SJCRH30 (cell line): ENCODE results near the gene COL19A1. TPM values are rescaled to one million over a fixed set of nuclear protein-coding genes. Genes with fewer than 3 reads are reported as not detected.

Experiments
- DNase-seq, 2 experiments: peaks; one replicate each; pipeline ENCODE4 v3.0.0-alpha.2; 2015 to 2020
- H3K27ac ChIP-seq: fragments of 250-450 bp; sonication (Bioruptor Pico); 2 replicates; pipeline ENCODE4 v1.5.1; 2020; ENCODE audit warnings: mild to moderate bottlenecking, moderate library complexity
- H3K27me3 ChIP-seq: fragments of 250-450 bp; sonication (Bioruptor Pico); 2 replicates; pipeline ENCODE4 v1.5.1; 2020; ENCODE audit warnings: mild to moderate bottlenecking, moderate library complexity
- H3K36me3 ChIP-seq: fragments of 250-450 bp; sonication (Bioruptor Pico); 2 replicates; pipeline ENCODE4 v1.5.1; 2020; ENCODE audit warnings: mild to moderate bottlenecking, moderate library complexity
- H3K4me1 ChIP-seq: fragments of 250-450 bp; sonication (Bioruptor Pico); 2 replicates; pipeline ENCODE4 v1.5.1; 2020; ENCODE audit warnings: mild to moderate bottlenecking, moderate library complexity
- H3K4me3 ChIP-seq: fragments of 250-450 bp; sonication (Bioruptor Pico); 2 replicates; pipeline ENCODE4 v1.5.1; 2020; ENCODE audit warnings: mild to moderate bottlenecking, moderate library complexity
- H3K9me3 ChIP-seq: fragments of 250-450 bp; sonication (Bioruptor Pico); replicated peaks from 2 replicates; pipeline ENCODE4 v1.5.1; 2020; ENCODE audit warnings: mild to moderate bottlenecking, moderate library complexity
- total RNA-seq: library from RNA; depleted of rRNA; stranded (reverse); fragments of >200 nt; shearing (Covaris generic); gene quantifications from 2 replicates; pipeline ENCODE4 v1.2.3, GENCODE V29; 2014

COL19A1 gene
- total RNA-seq, 1 experiment from 2014 or later = 7.3 TPM

DNA sequence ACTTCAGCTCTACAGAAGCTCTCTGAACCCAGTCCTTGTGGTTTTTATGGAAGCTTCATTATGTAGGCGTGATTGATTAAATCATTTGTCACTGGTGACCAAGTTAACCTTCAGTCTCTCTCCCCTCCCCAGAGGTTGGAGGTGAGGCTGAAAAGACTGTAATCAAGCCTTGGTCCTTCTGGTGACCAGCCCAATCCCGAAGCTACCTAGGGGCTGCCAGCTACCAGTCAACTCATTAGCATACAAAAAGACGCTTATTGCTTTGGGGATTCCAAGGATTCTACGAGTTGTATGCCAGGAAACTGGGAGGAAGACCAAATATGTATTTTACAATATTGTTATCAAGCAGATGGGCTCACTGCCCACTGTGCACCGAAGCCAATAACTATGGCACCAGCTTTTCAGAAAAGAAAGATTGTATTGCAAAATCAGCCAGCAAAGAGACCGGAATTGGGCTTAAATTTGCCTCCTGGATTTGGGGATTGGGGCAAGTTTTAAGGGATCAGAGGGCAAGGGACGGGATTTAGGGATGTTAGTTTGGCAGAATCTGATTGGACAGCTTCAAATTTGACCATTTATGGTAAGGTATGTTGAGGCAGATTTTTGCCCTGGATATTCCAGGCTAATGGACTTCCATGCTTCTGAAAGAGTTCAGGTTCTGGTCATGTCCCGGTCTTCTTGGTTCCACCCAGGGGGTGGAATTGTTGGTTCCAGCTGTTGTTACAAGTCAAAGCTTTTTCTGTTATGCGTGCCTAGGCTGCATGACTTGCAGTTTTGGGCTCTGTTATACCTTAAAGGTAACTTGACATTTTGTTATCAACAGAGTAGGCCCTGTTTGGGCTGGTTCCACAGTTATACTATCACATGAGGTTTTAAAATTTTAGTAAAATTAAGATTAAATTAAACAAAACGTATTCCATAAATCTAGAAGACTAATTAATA lies 269.1 kb downstream of the COL19A1 start:
- Histone ChIP-seq H3K36me3 (no peaks in the 10 kb centered on the region), H3K27ac (no peak overlapping the region), H3K9me3 (no peaks in the 10 kb centered on the region), H3K4me1 (peaks cover 41% of the 10 kb centered on the region), H3K27me3 (no peaks in the 10 kb centered on the region), H3K4me3 (no peak overlapping the region)
- DNase-seq = no peak

DNA sequence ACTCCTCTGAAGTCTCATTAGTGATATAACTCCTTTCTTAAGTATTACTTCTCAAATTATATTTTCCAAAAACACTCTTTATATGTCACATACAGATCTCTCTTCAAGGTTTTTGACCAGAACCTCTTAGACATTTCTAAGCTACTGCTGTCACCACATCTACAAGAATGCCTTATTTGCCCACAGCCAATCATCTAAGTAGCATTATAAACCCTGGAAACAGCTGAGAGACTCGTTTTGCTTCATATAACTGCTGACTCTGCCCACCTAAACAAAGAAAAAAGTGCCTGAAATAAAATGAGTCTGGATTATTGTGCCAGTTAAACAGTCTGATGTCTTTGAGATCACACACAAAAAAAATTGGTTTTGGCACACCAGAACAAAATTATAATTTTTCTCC lies 270.6 kb downstream of the COL19A1 start:
- H3K9me3 ChIP-seq = no peaks in the 10 kb centered on the region
- peak in 1 of 2 experiments; percentile 60 for DNase-seq
- no peak overlapping the region for H3K27ac ChIP-seq
- H3K4me1 ChIP-seq = peaks cover 29% of the 10 kb centered on the region
- H3K4me3 ChIP-seq = no peak overlapping the region
- no peaks in the 10 kb centered on the region; the same call in 1 of the 2 replicates for H3K36me3 ChIP-seq
- no peaks in the 10 kb centered on the region for H3K27me3 ChIP-seq

DNA sequence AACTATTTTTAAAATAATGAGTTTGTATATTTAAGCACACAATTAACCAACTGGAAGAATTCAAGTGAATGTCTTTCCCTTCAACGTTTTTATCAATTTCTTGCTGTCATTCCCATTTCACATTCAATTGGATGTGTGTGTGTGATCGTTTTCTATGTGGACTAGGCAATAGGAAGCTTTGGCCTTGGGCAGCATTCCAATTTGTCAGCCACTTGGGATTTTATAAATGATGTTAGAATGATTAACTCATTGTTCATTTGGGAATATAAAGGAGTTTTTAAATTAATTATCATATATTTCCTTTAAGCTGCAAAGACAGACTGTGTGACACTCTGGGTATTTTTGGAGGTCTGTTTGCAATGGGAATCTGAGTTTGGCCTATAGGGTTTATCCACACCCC lies 274.1 kb downstream of the COL19A1 start:
- no peaks in the 10 kb centered on the region for H3K27me3 ChIP-seq
- peaks cover 13% of the 10 kb centered on the region for H3K4me1 ChIP-seq
- no peak overlapping the region for H3K4me3 ChIP-seq
- no peak for DNase-seq
- H3K27ac ChIP-seq = no peak overlapping the region
- no peaks in the 10 kb centered on the region; the same call in none of the 2 replicates for H3K36me3 ChIP-seq
- no peaks in the 10 kb centered on the region for H3K9me3 ChIP-seq

DNA sequence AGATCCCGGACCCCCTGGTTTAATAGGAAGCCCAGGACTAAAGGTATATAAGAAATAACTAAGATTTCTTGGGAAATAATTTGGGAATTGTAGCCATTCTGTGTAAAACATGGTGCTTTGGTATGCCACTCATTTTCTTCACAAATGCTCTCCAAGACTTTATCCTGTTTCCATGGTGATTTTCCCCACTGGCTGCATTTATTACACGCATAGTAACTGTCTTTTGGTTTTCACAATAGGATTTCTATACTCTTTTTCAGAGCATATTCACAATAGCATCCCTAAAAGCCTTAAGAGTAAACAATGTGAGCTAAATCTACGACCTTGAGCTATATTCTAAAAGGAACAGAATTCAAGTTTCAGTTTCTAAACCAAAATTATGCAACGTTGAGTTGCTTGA lies 275.7 kb downstream of the COL19A1 start:
- H3K27ac ChIP-seq = no peak overlapping the region
- no peak for DNase-seq
- no peaks in the 10 kb centered on the region; the same call in none of the 2 replicates for H3K36me3 ChIP-seq
- H3K4me3 ChIP-seq = no peak overlapping the region
- H3K27me3 ChIP-seq = no peaks in the 10 kb centered on the region
- peaks cover 11% of the 10 kb centered on the region for H3K4me1 ChIP-seq
- no peaks in the 10 kb centered on the region for H3K9me3 ChIP-seq

DNA sequence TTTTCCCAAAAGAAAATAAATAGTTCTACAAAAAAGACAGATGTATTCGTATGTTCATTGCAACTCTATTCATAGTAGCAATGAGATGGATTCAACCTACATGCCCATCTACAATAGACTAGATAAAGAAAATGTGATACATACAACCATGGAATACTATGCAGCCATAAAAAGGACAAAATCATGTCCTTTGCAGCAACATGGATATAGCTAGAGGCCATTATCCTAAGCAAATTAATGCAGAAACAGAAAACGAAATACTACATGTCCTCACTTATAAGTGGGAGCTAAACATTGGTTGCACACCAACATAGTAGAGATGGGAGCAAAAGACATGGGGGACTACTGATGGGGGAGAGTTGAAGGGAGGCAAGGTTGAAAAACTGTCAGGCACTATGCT lies 278.8 kb downstream of the COL19A1 start:
- no peaks in the 10 kb centered on the region for H3K9me3 ChIP-seq
- H3K36me3 ChIP-seq = no peaks in the 10 kb centered on the region; the same call in none of the 2 replicates
- H3K27me3 ChIP-seq = no peaks in the 10 kb centered on the region
- DNase-seq = no peak
- H3K4me1 ChIP-seq = peaks cover 19% of the 10 kb centered on the region
- H3K27ac ChIP-seq = no peak overlapping the region
- H3K4me3 ChIP-seq = no peak overlapping the region

DNA sequence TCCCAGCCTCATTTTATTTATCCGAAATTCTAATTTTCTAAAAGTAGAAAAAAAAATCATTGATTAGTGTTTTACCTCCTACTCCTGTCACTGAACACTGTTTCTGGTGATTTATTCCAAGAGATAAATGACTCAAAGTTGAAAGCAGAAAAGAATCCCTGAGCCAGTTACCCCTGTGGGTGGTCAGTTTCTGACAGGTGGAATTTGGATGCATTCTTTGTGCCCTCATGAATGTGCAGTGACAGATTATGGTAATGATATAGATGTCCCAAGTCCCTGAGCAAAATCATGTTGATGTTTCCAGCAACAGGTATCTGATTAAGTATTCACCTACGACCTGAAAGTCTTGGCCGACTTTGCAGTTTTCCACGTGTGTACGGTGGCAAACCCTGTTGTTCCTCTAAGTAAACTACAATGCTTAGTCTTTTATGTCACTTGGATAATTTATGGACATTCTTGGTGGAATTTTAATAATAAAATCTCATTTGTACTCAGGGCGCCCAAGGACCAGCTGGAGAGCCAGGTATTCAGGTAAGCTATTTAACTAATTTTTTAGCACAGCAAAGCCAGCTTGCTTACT lies 282.9 kb downstream of the COL19A1 start:
- Histone ChIP-seq H3K27ac (peak overlapping the region; percentile 91; the same call in 1 of the 2 replicates), H3K9me3 (no peaks in the 10 kb centered on the region), H3K4me3 (no peak overlapping the region), H3K36me3 (no peaks in the 10 kb centered on the region; the same call in 1 of the 2 replicates), H3K27me3 (no peaks in the 10 kb centered on the region), H3K4me1 (peaks cover 53% of the 10 kb centered on the region)
- DNase-seq = peak in 1 of 2 experiments; percentile 28

DNA sequence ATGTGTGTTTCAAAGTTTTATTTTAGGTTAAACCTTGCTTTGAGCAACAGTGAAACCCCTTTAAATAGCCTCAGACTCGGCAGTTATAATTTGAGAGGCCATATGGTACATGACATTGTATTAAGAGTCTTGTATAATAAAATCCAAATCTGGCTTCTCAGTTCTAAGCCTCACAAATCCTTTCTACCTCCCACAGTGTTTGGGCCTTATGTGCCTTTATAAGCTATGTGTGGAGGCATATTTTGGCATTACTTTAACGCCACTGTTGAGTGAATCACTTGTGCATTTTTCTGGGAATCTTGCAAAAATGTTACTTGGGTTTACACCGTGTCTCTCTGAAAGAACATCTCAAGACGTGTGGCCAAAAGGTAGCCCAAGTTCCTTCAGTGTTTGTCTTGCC lies 284.2 kb downstream of the COL19A1 start:
- DNase-seq = peak; percentile 30 to 75
- Histone ChIP-seq H3K4me1 (peaks cover 53% of the 10 kb centered on the region), H3K9me3 (no peaks in the 10 kb centered on the region), H3K4me3 (no peak overlapping the region), H3K27me3 (no peaks in the 10 kb centered on the region), H3K27ac (peak overlapping the region; percentile 91), H3K36me3 (no peaks in the 10 kb centered on the region)

DNA sequence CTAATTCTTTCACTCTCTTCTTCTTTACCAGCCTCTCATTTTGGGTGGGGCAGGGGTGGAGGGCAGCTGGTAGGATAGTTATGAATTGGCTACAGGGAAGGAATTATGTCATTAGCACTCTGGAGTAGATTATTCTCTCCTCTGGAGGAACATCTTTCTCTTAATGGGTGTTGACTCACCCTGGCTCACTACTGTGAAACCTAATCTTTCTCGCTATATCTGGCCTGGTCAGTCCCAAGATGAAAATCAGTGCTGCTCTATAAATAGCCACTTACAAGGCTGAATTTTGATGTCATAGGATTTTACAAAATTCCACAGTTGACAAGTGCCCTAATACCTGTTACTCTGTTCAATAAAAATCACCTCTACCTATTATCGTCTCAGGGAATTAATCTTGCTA lies 285.3 kb downstream of the COL19A1 start:
- Histone ChIP-seq H3K4me3 (no peak overlapping the region), H3K27ac (peak overlapping the region; percentile 91), H3K36me3 (no peaks in the 10 kb centered on the region), H3K27me3 (no peaks in the 10 kb centered on the region), H3K9me3 (no peaks in the 10 kb centered on the region), H3K4me1 (peaks cover 51% of the 10 kb centered on the region)
- DNase-seq = peak; percentile 73 to 90

DNA sequence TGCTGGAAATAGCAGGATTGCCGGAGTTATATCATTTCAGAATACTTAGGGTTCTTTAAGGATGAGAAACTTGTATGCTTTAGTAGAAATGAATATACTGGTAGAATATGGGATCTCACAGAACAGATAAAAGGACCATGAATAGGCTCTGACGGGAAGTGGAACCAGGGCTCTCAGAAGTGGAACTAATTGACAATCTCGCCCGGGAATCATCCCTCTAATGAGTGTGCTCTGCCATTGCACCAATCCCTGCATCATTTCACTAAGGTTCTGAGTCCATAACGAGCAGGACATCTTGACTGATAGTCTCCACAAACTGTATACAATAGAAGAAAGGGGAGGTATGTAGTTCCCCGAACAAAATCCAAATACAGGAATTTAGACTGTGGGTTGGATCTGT lies 286.4 kb downstream of the COL19A1 start:
- peak overlapping the region; percentile 7 for H3K4me3 ChIP-seq
- DNase-seq = peak; percentile 81 to 94
- peaks cover 47% of the 10 kb centered on the region for H3K4me1 ChIP-seq
- no peaks in the 10 kb centered on the region for H3K9me3 ChIP-seq
- H3K27me3 ChIP-seq = no peaks in the 10 kb centered on the region
- no peaks in the 10 kb centered on the region for H3K36me3 ChIP-seq
- peak overlapping the region; percentile 91 for H3K27ac ChIP-seq

DNA sequence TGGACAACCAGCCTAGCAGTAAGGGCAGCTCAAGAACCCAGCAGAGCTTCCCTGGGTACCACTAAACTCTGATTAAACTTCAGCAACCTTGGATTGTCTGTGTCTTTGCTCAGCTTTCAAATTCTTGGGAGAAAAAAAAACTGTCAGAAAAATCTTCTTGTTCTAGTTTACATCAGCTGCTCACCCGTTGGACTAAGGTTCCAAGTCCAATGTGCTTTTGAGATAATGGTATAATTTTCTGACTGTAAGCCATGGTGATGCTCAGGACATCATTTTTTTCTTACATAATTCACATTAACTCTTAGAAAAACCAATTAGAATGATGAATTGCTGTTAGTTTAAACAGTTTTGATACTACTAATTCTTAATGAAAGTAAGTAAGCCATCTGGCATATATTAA lies 290.7 kb downstream of the COL19A1 start:
- no peaks in the 10 kb centered on the region for H3K36me3 ChIP-seq
- no peak overlapping the region for H3K27ac ChIP-seq
- peaks cover 22% of the 10 kb centered on the region for H3K4me1 ChIP-seq
- no peaks in the 10 kb centered on the region for H3K9me3 ChIP-seq
- no peaks in the 10 kb centered on the region for H3K27me3 ChIP-seq
- DNase-seq = no peak
- no peak overlapping the region for H3K4me3 ChIP-seq

DNA sequence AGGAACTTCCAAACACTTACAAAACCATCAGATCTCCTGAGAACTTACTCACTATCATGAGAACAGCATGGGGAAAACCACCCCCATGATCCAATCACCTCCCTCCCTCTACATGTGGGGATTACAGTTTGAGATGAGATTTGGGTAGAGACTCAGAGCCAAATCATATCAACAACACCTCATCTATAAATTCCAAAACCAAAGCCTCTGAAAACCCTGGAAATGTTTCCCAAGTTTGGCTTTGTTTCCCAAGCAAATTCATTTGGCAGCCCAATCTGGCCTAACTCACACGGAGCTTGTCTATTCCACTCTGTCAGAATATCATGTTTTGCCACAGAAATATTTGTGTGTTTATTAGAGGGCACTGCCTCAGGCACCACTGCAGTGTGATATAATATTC lies 293.9 kb downstream of the COL19A1 start:
- Histone ChIP-seq H3K9me3 (no peaks in the 10 kb centered on the region), H3K4me3 (no peak overlapping the region), H3K27ac (no peak overlapping the region), H3K36me3 (no peaks in the 10 kb centered on the region), H3K4me1 (peaks cover 38% of the 10 kb centered on the region), H3K27me3 (no peaks in the 10 kb centered on the region)
- DNase-seq = peak in 1 of 2 experiments; percentile 55

DNA sequence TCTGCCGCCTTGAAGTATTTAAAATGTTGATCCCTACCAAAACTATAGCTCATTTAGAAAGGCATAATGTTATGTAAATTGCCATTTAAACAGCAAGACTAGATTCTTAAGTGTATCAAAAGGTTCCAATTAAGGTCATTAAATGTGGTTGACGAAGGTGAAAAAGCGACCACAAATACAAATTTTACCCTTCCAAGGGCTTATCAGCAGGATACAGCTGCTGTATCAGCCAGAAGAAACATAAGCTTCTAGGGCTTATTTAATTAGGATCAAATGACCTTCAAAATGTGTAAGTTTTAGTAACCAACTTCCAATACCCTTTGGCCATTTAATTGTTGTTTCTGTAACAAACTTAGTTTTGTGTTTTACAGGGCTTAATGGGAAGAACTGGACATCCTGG lies 296.6 kb downstream of the COL19A1 start:
- Histone ChIP-seq H3K27ac (peak overlapping the region; percentile 3; the same call in 1 of the 2 replicates), H3K36me3 (no peaks in the 10 kb centered on the region), H3K4me3 (no peak overlapping the region), H3K9me3 (no peaks in the 10 kb centered on the region), H3K27me3 (no peaks in the 10 kb centered on the region), H3K4me1 (peaks cover 47% of the 10 kb centered on the region)
- peak; percentile 19 to 77 for DNase-seq

DNA sequence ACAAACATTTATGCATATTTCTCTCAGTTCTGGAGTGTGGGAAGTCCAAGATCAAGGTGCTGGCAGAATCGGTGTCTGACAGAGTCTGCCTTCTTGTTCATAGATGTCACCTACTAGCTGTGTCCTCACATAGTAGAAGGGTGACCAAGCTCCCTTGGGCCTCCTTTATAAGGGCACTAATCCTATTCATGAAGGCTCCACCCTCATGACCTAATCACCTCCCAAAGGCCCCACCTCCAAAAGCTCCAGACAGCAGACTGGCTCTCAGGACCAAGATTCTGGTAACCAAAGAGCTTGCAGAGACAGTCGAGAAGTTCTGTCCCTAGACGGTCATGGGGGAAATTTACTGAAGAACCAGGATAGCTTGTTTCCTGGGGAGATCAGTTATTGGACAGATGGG lies 297.4 kb downstream of the COL19A1 start:
- no peaks in the 10 kb centered on the region for H3K9me3 ChIP-seq
- H3K27ac ChIP-seq = peak overlapping the region; percentile 79
- no peak overlapping the region for H3K4me3 ChIP-seq
- no peaks in the 10 kb centered on the region for H3K36me3 ChIP-seq
- no peaks in the 10 kb centered on the region for H3K27me3 ChIP-seq
- peak; percentile 38 to 55 for DNase-seq
- peaks cover 47% of the 10 kb centered on the region for H3K4me1 ChIP-seq

DNA sequence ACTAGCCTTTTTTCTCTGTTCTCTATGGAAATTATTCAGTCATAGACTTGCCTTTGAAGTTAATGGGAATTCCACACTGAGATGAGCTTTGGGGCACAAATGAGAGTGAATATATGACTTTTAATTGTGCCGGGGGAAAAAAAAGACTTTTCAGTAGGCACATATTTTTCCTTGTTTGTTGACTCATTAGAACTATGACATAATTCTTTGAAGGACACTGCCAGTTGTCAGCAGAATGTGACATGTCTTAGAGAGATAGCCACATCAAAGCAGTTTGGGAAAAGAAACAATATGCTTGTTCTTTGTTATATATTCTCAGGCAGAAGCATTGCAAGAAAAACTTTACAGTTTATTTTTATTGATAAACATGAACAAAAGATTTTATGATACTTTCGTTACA lies 298.2 kb downstream of the COL19A1 start:
- H3K9me3 ChIP-seq = no peaks in the 10 kb centered on the region
- peak overlapping the region; percentile 79 for H3K27ac ChIP-seq
- H3K36me3 ChIP-seq = no peaks in the 10 kb centered on the region
- peak; percentile 47 to 78 for DNase-seq
- no peaks in the 10 kb centered on the region for H3K27me3 ChIP-seq
- H3K4me3 ChIP-seq = no peak overlapping the region
- peaks cover 47% of the 10 kb centered on the region for H3K4me1 ChIP-seq
